Stimulated activated effector memory CD8-positive, alpha-beta T cell treated with anti-CD3 and anti-CD28 coated beads, Interleukin-12 subunit alpha, Interleukin-12 subunit beta, amount 100 ng/mL, for 72 hours (primary cell): ENCODE data around the gene ABCG1.
A peak's percentile ranks its signal among the peaks of the same experiment; 100 is the strongest.
"Not testable (repeated sequence)": the region's sequence is repeated elsewhere in the genome, so short reads cannot be mapped to it uniquely, and the experiment has no call there.

Source experiments
- ATAC-seq: fragments of 150-1000 bp; cut with Tn5 transposase; 2 replicates; pipeline ENCODE4 v1.10.0; 2021
- DNase-seq, 2 donors: peaks; one replicate each; pipeline ENCODE4 v3.0.0; 2021 to 2022; ENCODE audit warnings: low spot score in 2 of 2
- H3K27ac Mint-ChIP-seq: one replicate; pipeline ENCODE4 v1.8.0; 2022; ENCODE audit warnings: mild to moderate bottlenecking, mixed read lengths
- H3K36me3 Mint-ChIP-seq: one replicate; pipeline ENCODE4 v1.8.0; 2022; ENCODE audit warnings: mild to moderate bottlenecking, mixed read lengths
- H3K4me1 Mint-ChIP-seq: one replicate; pipeline ENCODE4 v1.8.0; 2022; ENCODE audit warnings: mixed read lengths
- H3K4me3 Mint-ChIP-seq: one replicate; pipeline ENCODE4 v1.8.0; 2022; ENCODE audit warnings: mild to moderate bottlenecking, mixed read lengths
- H3K9me3 Mint-ChIP-seq: one replicate; pipeline ENCODE4 v1.8.0; 2022; ENCODE audit warnings: mixed read lengths

Gene ABCG1

DNA sequence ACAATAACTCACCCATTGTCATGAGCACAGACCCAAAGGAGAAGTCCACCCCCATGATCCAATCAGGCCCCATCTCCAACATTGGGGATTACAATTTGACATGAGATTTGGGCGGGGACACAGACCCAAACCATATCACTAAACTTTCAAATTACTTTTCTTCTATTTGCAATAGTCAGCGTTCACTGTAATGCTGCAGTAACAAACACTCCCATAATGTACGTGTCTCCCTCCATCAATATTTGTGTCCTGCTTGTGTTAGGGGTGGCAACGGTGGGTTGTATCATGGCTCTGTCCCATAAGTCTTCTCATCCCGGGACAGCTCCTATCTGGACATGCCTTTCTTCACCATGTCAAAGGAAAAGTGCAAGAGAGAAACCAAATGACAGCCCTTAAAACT lies 70.0 kb downstream of the ABCG1 start:
- DNase-seq (no peak), ATAC-seq (no peak)
- no peaks in the 10 kb centered on the region for H3K9me3 Mint-ChIP-seq
- H3K27ac Mint-ChIP-seq, result peak overlapping the region; percentile 48
- no peak overlapping the region for H3K4me3 Mint-ChIP-seq
- H3K36me3 Mint-ChIP-seq, result peaks cover 4% of the 10 kb centered on the region
- peaks cover 8% of the 10 kb centered on the region for H3K4me1 Mint-ChIP-seq

DNA sequence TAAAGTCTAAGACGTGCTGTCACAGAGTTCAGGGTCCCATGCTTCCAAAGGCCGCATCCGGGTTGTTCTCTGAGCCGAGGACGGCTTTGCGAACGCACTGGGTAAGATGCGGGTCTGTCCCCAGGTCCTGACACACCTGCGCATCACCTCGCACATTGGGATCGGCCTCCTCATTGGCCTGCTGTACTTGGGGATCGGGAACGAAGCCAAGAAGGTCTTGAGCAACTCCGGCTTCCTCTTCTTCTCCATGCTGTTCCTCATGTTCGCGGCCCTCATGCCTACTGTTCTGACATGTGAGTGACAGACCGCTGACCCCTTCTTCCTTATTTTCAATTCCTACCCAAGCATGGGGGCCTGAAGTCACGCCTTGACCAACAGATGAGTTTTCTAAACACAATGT lies 71.0 kb downstream of the ABCG1 start:
- Mint-ChIP-seq H3K27ac (peak overlapping the region; percentile 18), H3K9me3 (no peaks in the 10 kb centered on the region), H3K4me3 (no peak overlapping the region), H3K4me1 (peaks cover 8% of the 10 kb centered on the region), H3K36me3 (peaks cover 4% of the 10 kb centered on the region)
- no peak for DNase-seq
- ATAC-seq, result no peak

DNA sequence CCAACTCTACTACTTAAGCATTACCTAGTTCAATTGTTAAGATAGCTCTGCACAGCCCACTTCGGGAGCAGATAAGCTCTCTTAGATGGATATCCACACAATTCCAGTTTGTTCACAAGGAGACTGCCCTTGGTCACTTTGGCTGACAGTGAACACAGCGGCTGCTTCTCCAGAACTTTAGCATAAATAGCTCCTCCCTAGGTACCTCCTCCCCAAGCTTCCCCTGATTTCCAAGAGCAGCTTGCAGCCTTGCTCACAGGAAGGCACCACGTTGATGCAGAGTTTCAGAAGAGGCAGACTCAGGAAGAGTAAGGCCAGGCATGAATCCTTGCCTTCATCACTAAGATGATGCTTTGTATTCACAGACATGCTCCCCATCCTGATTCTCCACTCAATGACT lies 71.6 kb downstream of the ABCG1 start:
- H3K9me3 Mint-ChIP-seq, result no peaks in the 10 kb centered on the region
- no peak for DNase-seq
- peaks cover 8% of the 10 kb centered on the region for H3K4me1 Mint-ChIP-seq
- H3K4me3 Mint-ChIP-seq, result no peak overlapping the region
- peak overlapping the region; percentile 18 for H3K27ac Mint-ChIP-seq
- peaks cover 9% of the 10 kb centered on the region for H3K36me3 Mint-ChIP-seq
- ATAC-seq, result no peak

DNA sequence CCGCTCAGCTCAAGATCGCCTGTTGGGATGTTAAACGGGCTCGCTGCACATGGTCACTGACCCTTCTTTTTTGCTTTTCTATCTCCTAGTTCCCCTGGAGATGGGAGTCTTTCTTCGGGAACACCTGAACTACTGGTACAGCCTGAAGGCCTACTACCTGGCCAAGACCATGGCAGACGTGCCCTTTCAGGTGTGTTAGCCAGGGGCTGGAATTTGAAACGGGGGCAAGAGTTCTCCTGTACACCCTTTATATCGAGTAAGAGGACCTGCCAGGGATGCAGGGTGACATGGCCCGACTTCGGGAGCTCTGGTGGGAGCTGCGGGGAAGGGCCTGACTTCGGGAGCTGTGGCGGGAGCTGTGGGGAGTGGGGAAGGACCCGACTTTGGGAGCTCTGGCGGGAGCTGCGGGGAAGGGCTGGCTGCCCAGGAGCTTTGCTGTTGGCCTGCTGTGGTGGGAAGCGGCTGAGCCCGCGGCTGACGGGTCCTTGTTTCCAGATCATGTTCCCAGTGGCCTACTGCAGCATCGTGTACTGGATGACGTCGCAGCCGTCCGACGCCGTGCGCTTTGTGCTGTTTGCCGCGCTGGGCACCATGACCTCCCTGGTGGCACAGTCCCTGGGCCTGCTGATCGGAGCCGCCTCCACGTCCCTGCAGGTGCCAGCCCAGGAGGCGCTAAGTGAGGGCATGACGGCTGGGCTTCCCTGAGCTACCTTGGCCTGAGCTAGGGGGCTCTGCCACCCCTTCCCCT lies 72.2 kb downstream of the ABCG1 start:
- Mint-ChIP-seq H3K9me3 (no peaks in the 10 kb centered on the region), H3K4me3 (no peak overlapping the region), H3K27ac (no peak overlapping the region), H3K4me1 (peaks cover 8% of the 10 kb centered on the region), H3K36me3 (peaks cover 12% of the 10 kb centered on the region)
- ATAC-seq, result peak; percentile 9
- no peak for DNase-seq

DNA sequence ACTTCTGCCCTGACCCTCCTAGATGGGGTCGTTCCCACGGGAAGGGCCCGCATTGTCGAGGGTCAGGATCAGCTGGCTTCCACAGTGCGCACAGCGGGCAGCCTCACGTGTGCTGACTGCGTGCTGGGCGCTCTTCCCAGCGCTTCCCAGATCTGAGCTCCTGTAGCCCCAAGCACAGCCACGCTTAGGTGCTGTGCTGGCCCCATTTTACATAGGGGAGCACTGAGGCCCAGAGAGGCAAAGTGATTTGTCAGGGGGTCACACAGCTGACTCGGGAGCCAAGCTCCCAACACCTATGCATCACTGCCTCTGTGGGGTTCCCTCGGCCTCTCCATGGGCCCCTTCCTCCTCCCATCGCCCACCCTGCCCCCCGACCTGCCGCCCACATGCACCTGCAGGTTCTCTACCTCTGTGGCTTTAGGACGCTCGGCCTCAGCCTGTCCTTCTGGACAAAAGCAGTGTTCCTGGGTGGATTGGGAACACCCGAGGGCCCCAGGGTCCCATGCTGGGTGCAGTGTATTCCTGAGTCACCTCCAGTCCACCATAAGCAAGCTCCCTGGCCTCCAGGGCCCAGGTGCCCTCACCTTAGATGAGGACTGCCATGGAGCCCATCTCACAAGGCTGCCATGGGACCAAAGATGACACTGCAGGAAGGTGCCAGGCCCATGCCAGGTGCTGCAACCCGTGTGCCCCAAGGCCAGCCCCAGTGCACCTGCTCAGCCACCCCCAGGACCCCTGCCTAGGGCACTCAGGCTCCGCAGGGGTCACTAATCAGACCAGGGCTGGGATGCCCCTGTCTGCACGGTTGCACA lies 73.0 kb downstream of the ABCG1 start:
- no peak overlapping the region for H3K4me3 Mint-ChIP-seq
- no peaks in the 10 kb centered on the region for H3K9me3 Mint-ChIP-seq
- H3K36me3 Mint-ChIP-seq, result peaks cover 15% of the 10 kb centered on the region
- ATAC-seq, result peak; percentile 57
- H3K4me1 Mint-ChIP-seq, result peaks cover under 1% of the 10 kb centered on the region
- no peak overlapping the region for H3K27ac Mint-ChIP-seq
- DNase-seq, result no peak

DNA sequence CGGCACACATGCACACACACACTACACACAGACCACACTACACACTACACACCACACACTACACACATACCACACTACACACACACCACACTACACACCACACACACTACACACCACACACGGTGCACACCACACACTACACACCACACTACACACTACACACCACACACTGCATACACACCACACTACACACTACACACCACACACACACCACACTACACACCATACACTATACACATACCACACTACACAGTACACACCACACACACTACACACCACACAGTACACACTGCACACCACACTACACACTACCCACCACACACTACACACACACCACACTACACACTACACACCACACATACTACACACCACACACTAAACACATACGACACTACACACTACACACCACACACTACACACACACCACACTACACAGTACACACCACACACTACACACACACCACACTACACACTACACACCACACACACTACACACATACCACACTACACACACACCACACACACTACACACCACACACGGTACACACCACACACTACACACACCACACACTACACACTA lies 73.7 kb downstream of the ABCG1 start:
- ATAC-seq, H3K27ac Mint-ChIP-seq, H3K4me1 Mint-ChIP-seq, H3K9me3 Mint-ChIP-seq, DNase-seq, H3K4me3 Mint-ChIP-seq: not testable (repeated sequence)
- peaks cover 17% of the 10 kb centered on the region for H3K36me3 Mint-ChIP-seq

DNA sequence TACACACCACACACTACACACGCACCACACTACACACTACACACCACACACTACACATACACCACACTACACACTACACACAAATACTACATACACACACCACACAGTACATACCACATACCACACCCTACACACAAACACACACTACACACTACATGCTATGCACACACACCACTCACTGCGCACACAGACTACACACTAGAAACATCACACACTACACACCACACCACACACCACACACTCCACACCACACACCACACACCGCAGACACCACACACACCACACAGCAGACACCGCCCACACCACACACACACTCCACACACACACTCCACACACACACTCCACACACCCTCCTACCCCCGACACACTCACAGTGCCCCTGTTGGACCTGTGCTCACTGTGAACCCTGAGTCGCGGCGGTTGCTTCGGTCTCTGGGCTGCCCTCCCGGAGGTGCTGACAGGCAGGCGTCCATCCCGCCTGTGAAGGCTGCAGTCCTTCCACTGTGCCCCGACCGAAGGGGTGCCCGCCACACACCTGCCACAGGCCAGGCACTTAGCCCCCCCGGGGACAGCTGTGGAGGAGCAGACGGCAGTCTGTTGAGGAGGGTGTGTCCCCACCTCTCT lies 74.8 kb downstream of the ABCG1 start:
- Mint-ChIP-seq H3K4me1 (no peaks in the 10 kb centered on the region), H3K36me3 (peaks cover 17% of the 10 kb centered on the region), H3K4me3 (no peak overlapping the region), H3K27ac (no peak overlapping the region), H3K9me3 (no peaks in the 10 kb centered on the region)
- no peak for ATAC-seq
- no peak for DNase-seq

DNA sequence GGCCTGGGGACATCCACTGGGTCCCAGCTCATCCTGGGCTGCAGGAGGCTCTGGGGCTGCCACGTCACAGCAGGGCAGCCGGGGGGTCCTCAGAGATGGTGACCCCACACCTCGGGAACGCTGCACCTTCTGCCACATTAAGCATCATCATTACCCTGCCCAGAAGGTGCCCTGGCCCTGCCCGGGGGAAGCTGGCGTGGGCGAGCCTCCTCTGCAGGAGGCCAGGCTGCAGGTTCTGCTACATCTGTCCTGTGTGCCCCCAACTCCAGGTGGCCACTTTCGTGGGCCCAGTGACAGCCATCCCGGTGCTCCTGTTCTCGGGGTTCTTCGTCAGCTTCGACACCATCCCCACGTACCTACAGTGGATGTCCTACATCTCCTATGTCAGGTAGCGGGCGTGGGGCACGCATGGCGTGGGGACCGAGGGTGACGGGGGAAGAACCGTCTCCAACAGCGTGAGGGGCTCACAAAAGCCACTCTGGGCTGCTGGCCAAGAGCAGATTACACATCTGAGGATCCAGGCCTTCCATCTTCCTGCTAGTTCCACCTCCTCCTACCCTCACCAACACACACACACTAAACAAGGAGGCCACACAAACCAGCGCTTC lies 75.4 kb downstream of the ABCG1 start:
- no peaks in the 10 kb centered on the region for H3K9me3 Mint-ChIP-seq
- no peak overlapping the region for H3K4me3 Mint-ChIP-seq
- H3K36me3 Mint-ChIP-seq, result peaks cover 12% of the 10 kb centered on the region
- no peaks in the 10 kb centered on the region for H3K4me1 Mint-ChIP-seq
- DNase-seq (no peak), ATAC-seq (no peak)
- no peak overlapping the region for H3K27ac Mint-ChIP-seq

DNA sequence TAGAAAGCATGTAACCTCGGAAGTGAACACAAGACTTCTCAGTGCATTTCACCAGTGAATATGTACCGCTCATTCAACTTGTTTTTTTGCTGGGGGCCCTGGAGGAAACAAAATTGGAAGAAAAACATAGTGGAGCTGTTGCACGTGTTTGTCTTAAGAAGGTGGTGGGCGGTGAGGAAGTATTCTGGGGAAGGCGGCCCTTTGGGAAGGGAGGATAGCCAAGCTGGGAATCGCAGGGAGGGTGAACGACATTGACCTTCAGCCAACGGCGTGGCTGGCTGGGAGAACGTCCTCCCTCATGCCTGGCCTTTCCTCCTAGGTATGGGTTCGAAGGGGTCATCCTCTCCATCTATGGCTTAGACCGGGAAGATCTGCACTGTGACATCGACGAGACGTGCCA lies 76.9 kb downstream of the ABCG1 start:
- DNase-seq, result no peak
- Mint-ChIP-seq H3K27ac (peak overlapping the region; percentile 52), H3K36me3 (peaks cover 12% of the 10 kb centered on the region), H3K4me1 (no peaks in the 10 kb centered on the region), H3K9me3 (no peaks in the 10 kb centered on the region), H3K4me3 (no peak overlapping the region)
- no peak for ATAC-seq

DNA sequence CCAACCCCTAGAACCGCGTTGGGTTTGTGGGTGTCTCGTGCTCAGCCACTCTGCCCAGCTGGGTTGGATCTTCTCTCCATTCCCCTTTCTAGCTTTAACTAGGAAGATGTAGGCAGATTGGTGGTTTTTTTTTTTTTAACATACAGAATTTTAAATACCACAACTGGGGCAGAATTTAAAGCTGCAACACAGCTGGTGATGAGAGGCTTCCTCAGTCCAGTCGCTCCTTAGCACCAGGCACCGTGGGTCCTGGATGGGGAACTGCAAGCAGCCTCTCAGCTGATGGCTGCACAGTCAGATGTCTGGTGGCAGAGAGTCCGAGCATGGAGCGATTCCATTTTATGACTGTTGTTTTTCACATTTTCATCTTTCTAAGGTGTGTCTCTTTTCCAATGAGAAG lies 77.6 kb downstream of the ABCG1 start:
- H3K9me3 Mint-ChIP-seq, result no peaks in the 10 kb centered on the region
- no peak overlapping the region for H3K4me3 Mint-ChIP-seq
- ATAC-seq, result no peak
- DNase-seq, result no peak
- peak overlapping the region; percentile 52 for H3K27ac Mint-ChIP-seq
- H3K4me1 Mint-ChIP-seq, result no peaks in the 10 kb centered on the region
- H3K36me3 Mint-ChIP-seq, result peaks cover 12% of the 10 kb centered on the region

DNA sequence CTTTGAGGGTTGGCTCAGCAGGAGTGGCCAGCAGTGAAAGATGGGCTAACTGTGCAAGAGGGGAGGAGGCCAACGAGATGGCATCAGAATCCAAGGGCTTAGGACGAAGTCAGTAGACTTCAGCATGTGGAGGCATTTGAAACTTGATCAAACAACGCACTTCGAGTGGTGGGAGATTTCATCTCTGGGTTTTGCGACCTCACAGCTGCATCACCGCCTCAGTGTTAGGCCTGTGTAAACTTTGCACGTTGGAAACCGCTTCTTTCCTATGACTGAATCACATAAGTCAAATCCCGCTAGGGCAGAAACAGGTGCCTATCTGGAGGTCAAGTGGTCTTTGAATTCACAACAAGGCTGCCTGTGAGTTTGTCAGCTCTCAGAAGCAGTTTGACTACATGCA lies 78.4 kb downstream of the ABCG1 start:
- no peak overlapping the region for H3K27ac Mint-ChIP-seq
- no peaks in the 10 kb centered on the region for H3K9me3 Mint-ChIP-seq
- DNase-seq (no peak), ATAC-seq (no peak)
- no peak overlapping the region for H3K4me3 Mint-ChIP-seq
- no peaks in the 10 kb centered on the region for H3K4me1 Mint-ChIP-seq
- peaks cover 12% of the 10 kb centered on the region for H3K36me3 Mint-ChIP-seq

DNA sequence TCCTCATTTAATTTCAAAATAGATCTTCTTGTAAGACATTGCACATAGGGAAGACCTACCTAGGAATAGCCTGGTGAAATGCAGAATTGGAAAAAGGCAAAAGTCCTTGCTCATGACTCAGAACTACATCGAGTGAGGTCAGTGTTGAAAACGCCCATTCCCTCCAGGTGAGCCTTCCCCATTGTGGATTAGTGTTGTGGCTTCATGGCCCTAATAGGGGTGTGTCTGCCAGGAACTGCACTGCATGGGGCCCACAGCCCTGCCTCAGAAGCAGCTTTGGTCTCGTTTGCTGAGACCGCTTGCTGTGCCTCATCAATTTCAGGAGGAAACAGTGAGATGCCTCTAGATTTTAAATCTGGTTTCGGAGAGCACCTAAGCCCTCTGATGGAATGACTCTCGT lies 79.3 kb downstream of the ABCG1 start:
- no peak overlapping the region for H3K27ac Mint-ChIP-seq
- no peaks in the 10 kb centered on the region for H3K9me3 Mint-ChIP-seq
- H3K4me1 Mint-ChIP-seq, result no peaks in the 10 kb centered on the region
- no peak overlapping the region for H3K4me3 Mint-ChIP-seq
- ATAC-seq (no peak), DNase-seq (no peak)
- H3K36me3 Mint-ChIP-seq, result peaks cover 12% of the 10 kb centered on the region

DNA sequence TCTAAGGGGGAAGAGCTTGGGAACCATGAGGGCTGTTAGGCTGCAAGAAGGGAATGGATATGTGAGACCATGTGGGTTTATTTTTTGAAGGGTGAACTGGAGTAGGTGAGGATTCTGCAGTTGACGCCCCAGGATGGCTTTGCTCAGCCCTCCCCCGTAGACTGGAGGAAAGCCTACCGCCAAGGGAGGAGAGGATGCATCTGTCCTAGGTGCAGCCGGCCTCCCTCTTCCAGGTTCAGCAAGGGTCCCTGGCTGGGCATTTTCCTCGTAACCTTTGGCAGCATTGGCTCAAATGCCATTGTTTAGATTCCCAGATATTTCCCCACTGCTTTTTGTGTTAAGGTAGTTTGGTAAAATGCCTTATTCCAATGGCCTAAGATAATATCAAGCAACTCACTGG lies 79.7 kb downstream of the ABCG1 start:
- Mint-ChIP-seq H3K27ac (no peak overlapping the region), H3K4me3 (no peak overlapping the region), H3K9me3 (no peaks in the 10 kb centered on the region), H3K4me1 (no peaks in the 10 kb centered on the region), H3K36me3 (peaks cover 12% of the 10 kb centered on the region)
- DNase-seq (no peak), ATAC-seq (no peak)

DNA sequence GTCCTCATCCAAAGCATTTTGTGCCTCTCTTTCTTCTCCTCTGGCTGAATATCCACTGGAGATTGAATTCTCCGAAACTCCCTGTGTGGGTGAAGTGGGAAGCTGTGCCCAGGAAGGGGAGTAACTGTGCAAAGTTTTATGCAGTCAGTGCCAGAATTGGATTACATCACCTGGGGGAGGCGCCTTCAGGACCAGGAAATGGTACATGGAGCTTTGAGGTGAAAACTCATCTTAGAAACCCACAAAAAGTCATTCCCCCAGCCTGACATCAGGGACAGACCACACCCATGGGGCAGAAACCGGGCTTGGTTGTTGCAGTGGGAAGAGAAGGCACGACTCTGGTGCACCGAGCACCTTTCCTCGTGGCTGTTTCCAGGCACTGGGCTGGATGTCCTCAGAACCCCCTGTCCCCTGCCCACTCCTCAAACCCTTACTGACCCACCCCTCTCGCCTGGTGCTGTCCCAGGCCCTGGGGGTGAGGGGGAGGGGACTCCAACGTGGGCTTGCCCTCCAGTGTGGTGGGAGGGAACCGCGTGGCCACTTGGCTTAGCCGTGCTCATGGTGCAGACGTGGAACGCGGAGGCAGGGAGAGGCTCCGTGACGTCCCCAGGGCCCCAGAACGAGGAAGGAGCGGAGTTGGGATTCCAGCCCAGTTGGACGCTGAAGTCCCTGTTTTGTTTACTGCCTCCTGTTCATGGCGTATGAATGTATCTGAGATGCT lies 80.5 kb downstream of the ABCG1 start:
- no peak overlapping the region for H3K4me3 Mint-ChIP-seq

More for the DNA sequence above, 80.5 kb downstream of the ABCG1 start:
- Mint-ChIP-seq H3K4me1 (no peaks in the 10 kb centered on the region), H3K9me3 (no peaks in the 10 kb centered on the region), H3K36me3 (peaks cover 12% of the 10 kb centered on the region), H3K27ac (no peak overlapping the region)
- ATAC-seq (peak; percentile 82), DNase-seq (peak in 1 of 2 donors; percentile 57)
